Activated gamma-delta T cell (primary cell): ENCODE data around the gene TIMM10.

Experiments
- DNase-seq: peaks from one replicate; lab custom pipeline; 2025; lab: John Stamatoyannopoulos, UW

TIMM10 gene

DNA sequence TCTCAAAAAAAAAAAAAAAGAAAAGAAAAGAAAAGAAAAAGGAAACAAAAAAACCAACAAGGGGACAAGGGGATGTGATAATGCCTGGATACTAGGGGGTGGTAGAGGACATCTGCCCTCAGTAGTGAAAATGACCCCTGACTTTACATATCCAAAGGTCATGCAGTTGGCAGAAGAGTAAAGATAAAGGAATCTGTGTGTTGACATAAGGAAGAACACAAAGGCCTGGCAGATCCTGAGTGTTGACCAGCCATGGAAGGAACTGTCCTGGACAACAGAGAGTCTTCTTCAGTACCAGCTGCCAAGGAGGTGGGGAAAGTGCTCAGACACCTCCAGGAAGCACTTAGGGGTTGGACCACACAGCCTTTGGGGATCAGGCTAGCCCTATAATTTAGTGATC is 27.7 kb downstream of the TIMM10 start:
- no peak for DNase-seq

DNA sequence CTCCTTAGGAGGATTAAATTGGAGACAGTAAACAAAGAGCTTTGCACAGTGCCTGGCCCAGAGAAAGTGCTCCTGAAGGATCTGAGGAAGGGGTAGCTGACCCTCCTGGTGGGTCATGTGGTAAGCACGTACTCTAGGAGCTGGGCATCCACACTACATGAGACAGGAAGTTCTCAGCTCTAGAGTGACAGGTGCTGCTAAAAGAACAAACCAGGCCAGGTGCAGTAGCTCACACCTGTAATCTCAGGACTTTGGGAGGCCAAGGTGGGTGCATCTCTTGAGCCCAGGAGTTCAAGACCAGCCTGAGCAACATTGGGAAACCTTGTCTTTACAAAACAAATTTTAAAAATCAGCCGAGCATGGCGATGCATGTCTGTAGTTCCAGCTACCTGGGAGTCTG is 28.2 kb downstream of the TIMM10 start:
- DNase-seq, result no peak

DNA sequence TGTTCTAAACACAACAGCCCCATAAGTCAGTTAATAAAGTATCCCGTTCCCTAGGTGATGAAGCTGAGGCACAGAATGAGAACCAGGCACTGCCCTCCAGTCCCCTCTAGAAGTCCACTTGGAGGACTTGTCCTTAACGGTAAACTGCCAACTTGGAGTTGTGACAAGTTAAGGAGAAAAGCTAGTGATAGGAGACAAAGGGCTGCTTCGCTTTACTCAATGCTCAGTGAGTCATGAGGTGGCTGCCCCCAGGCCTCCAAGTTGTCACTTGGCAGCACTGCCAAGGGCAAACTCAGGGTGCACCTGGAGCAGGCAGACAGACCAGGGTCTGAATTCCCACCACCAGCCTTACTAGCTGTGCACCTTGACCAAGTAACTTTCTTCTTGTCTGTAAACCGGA is 28.6 kb downstream of the TIMM10 start:
- DNase-seq, result no peak

DNA sequence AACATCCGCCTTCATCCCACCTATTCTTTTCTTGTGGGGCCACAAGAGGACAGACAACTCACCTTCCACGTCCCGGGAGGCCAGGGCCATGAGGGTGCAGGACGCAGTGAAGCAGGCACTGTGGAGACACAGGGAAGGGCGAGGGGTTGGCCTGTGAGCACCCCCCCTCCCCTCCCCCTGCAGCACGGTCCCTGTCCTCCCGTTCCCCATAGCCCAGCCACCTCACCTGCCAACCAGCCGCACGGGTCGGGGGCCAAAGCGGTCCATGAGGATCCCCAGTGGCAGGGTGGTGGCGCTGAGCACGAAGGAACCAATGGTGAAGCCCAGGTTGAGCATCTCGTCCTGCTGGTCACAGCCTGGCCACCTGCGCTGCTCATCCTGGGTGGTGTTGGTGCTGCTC is 29.6 kb downstream of the TIMM10 start:
- no peak for DNase-seq

DNA sequence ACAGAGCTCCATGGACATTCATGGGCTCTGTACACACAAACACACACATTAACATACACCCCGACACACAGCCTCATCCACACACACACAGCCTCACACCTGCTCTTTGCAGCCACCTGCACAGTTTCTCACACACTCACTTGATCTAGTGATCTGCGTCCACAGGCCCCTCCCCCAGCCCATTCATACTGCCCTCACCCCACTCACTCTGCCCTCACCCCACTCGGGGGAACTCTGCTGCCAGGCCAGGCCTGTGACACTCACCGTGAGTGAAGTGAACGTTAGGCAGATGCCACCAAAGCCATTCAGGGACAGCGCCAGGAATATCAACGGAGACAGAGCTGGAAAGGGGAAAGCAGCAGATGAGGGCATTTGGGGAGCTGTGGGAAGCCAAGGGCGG is 30.0 kb downstream of the TIMM10 start:
- DNase-seq, result no peak

DNA sequence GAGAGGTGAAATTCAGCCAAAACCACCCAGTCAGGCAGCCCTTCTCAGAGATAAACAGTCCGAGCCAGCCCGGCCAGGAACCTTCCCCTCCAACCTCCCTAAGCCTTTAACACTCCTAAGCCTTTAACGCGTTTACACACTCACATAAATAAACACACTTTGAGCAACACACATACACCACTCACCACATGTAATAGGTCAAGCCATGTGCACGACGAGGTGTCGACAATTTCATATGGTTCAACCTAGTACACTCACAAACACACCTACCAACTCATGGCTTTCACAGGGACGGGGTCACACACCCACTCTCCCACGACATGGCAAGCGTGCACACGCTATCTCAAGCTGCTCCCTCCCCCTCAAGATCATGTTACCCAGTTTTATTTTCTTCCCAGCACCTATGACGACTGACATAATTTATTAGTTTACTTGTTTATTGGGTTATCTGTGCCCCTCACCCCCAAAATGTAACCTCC is 30.5 kb downstream of the TIMM10 start:
- DNase-seq, result no peak

DNA sequence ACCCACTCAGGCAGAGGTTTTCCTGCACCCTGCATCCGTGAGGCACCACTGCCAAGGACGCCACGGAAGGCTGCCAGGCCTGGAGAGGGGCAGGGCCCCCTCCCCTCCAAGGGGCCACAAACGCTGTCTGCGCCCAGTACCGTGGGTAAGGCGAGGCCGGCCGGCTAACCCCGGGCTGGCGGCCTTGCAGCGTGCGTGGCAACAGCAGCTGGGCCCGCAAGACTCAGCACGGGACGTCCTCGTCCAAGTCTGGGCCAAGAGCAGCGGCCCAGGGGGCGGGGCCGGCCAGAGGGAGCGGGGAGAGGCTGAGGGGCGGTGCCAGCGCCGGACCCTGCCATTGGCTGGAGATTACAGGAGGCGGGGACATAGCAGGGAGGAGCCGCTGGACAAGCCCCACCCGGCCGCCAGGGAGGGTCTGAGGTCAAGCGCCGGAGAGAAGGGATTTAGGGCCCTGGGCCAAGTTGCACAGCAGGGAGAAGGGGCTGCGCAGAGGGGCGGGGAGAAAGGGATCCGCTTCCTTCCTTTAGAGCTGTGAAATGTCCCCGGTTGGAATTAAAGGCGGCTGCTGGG is 31.1 kb downstream of the TIMM10 start:
- DNase-seq, result no peak

DNA sequence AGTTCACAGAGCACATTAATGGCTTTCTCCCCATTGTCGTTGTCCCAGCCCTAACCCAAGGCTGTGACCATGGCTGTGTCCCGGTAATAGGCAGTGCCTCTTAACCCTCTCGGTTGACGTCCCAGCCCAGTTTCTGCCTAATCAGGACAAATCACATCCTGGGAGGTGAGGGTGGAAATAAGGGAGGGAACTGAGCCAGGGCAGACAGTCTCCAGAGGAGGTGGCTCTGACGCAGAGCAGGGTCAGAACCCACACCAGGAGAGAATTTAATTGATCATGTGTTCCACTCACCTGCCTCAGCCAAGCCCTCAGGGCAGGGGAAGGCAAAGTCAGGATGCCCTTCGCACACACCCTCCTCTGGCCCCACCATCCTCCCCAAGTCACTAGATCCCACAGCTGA is 32.0 kb downstream of the TIMM10 start:
- no peak for DNase-seq

DNA sequence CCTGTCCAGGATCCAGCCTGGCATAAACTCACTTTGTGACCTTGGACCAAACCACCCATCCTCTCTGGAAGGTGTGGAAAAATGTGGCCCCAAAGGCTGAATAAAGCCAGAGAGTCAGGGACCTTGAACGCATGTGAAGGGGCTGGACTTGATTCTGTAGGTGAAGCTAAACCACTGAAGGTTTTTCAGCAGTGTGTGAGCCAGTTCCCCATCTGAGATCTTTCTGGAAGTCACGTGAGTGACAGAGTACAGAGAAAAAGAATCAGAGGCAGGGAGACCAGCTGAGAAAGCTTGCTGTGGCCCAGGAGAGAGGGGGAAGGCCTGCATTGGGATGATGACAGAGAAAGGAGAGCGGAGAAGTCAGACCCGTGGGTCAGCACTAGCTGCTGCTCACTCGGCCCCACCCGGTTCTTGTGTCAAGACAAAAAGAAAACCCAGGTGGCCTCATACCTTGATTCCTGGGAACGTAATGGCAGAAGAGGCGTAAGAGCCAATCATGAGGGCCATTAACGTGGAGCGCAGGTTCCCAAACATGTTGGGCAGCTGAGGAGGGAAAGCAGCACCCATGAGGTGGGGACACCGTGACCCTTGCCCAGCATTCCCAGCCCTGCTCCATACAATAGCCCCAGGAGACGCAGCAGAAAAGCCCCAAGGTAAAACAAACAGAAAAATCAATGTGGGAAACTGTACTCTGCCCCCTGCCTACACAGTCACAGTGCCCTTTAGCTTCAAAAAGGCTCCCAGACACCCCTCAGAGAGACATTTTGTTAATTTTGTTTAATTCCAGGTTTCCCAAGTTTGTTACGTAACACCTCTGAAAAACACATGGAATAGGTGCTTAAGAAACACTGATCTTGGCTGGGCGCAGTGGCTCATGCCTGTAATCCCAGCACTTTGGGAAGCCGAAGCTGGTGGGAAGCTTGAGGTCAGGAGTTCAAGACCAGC is 33.0 kb downstream of the TIMM10 start:
- no peak for DNase-seq

DNA sequence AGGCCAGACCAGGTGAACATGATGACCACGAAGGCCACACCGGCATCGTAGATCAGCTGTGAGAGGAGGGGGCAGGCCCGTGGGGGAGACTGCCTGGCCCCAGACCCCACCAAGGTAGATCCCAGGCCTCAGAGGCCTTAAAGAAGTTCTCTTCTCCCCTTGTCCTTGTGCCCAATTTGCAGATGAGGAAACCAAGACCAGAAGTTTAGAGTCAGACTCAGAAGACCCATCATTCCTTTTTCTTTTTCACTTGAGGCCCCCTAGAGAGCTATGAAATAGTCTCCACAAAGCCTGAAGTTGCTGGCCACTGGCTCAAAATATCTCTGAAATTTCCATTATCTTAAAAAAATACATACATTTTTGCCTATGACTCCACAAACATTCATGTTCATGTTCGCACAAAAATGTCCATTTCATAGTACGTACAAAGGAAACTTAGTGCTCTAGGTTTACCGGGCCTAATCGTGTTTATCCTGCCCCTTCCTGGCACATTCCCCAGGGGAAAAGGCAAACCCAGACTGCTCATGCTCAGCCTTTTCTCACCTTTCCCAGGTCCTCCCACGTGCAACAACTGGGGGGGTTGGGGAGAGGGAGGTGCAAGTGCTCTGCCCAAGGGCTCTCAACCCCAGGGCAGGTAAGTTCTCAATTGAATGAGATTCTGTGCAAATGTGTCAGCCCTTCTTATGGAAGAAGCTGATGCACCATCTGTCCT is 34.3 kb downstream of the TIMM10 start:
- DNase-seq, result no peak

DNA sequence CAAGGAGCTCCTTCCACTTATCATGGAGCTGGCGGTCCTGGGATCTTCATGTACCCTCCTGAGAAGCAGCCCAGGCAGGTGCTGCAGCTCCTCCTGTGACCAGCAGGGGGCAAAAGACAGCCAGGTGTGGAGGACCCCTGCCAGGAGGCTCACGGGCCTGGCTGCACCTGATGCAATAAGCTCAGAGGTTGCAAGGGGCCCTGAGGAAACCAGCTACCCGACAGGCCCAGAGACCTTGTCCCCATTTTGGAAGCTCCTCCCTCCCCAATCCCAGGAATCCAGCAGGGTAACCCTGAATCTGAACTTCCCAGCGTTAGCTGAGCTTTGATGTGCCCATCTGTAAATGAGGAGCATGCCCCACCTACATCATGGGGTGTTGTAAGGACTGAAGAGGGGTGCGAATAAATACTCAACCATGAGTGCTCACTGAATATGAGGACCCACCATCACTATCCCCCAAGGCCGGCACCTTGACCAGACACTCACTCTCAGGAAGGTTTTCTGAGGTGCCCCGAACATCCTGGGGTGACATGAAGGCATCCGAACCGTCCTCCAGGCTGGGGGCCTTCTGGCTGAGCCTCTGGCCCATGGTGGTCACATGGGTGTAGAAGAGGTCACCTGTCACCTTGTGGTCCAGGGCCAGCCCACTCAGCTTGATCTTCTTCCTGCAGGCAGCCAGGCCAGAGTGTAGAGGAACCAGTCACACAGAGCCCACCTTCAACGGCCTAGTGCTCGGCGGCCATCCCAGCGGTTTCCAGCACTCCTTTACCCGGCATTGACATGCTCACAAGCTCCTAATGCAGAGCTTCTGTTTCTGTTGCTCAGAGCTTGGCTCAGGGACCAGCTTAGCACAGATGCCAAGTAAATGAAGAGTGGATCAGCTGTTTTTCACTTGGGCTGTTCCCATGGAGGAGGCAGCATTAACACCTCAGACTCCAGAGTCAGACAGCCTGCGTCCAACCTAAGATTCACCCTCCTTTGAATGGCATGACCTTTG is 36.7 kb downstream of the TIMM10 start:
- DNase-seq, result no peak

DNA sequence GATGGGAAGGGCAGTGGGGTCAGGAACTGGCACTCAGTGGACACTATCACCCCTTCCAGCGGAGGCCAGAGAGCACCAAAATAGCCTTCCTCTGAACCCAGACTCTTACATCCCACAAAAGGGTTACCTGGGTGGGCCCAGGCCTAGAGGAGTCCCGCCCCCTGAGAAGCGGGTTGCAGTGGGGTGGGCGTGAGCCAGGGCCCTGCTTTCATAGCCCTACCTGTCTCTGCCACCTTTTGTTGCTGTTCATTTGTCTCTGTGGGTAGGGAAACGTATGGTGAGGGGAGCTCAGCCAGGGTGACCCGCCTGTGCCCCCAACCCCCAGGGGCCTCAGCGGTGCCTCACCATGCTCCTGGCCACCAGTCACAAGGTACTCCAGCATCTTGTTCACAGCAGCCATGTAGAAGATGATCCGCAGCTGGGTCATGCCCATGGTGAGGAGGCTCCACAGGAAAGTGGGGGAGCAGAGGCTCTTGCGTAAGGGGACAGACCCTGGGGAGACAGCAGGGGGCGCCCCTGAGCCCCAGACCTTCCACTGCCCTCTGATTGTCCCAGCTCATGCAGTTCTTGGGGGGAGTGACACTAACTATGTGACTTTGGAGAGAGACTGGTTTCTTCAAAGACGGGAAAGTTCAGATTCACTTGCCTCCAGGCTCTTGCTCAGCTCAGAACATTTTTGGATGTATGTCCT is 39.0 kb downstream of the TIMM10 start:
- no peak for DNase-seq

DNA sequence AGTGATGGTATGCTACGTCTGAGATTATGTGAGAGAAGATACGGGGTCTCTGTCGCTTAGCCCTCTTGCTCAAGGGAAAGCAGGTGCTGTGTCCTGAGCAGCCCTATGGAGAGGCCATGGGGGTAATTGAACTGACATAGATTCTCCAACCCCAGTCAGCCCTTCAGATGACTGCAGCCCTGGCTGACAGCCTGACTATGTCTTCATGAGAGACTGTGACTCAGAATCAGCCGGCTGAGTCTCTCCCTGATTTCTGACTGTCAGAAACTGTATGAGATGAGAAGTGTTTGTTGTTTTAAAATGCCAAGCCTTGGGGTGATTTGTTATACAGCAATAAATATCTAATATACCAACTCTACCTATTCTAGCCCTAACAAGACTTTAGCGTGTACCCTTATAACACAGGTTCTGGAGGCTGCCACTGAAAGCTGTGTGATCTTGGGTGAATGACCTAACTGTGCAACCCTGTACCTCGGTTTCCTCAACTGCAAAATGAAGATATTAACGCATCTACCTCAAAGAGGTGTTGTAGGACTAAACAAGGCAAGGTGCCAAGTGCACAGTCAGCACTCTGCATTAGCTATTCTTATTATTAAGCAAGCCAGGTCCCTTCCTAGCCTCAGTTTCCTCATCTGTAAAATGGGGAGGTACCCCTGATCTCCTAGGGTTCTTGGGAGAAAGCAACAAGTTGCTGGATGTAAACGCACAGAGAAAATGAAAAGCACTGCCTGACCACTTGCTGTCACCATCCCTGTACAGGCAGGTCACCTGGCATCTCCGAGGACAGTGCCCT is 39.9 kb downstream of the TIMM10 start:
- DNase-seq, result no peak

DNA sequence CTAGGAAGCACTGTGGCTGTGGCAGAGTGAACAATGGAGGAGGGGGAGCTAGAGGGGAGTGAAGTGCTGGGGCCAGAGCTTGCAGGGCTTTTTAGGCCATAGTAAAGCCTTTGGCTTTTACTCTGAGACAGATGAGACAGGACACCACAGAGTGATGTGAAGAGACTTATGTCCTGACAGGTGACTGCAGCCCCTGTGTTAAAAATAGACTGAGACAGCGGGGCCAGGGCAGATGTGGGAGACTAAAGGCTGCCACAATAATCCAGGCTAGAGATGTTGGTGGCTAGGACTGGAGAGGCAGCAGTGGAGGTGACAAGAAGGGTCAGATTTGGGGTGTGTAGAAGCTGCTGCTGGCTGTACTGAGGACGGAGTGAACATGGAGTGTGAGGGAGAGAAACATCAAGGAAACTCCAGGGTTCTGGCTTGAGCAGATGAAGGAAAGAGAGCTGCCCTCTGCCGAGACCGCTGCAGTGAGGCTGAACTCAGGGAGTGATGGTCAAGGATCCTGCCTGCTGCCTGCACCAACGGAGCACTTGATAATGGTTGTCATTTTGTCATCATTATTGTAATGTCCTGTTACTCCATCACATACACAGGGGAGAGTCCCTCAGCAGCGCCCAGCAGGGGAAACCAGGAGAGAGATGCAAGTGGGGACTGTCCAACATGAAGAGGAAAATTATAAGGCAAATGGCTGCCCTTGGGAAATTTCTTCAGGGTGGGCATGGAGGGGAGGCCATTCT is 42.5 kb downstream of the TIMM10 start:
- DNase-seq, result no peak

DNA sequence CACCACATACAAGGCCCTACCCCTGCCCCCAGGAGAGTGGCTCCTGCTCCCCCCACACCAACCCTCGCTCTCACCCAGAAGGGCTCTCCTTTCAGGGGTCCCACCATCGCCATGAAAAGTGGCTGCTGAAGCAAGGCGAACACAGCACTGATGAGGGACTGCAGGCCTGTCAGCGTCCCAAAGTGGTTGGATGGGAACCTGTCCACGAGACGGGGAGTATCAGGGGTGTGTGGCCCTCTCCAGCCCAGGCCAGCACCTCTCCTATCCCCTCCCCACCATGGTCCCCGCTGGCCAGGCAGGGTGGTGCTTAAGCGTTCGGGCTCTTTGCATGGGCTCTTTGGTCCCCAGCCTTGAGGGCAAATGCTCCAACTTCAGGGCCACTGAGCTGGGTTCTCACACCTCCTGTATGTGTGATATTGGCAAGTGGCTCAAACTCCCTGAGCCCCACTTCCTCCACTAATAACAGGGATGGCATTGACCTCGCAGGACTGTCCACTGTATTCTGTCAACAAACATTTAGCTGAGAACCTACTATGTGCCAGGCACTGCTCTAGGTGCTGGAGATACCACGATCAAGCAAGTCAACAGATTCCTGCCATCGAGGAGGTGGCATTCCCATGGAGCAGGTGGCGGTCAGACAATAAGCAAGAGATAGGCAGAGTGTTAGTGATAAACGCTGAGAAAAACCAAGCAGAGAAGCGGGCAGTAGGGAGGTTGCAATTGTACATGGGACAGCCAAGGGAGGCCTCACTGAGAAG is 43.4 kb downstream of the TIMM10 start:
- DNase-seq, result no peak

DNA sequence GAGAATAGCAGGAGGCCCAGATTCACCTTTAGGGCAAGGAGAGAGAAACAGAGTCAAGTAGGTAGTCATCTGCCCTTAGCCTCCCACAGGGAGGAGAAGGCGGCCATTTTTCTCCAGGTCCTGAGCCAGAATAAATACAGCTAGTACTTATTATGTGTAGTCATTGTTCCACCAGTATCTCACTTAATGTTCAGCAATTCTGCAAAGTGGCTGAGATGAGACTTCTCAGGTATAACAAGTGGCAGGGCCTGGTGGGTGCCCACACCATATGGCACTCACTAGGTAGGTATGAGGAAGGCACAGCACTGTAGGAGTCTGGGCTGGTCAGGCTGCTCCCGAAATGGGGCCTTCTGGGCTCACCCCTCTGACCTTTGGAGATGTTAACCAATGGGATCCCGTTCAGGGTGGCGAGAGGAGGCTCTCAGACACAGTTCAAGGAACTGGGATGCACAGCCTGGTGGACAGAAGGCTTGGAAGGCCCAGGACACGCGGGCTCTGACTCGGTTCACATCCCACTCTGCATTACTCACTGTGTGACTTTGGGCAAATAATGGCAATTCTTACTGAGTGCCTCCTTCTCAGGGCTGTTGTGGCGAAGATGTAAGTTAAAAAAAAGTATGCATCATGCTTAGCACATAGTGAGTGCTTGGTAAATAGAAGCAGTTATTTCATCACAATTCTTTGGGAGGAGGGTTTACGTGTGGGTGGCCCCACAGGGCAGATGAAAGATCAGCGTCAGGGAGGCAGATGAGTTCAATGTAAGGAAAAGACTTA is 45.1 kb downstream of the TIMM10 start:
- DNase-seq, result no peak

DNA sequence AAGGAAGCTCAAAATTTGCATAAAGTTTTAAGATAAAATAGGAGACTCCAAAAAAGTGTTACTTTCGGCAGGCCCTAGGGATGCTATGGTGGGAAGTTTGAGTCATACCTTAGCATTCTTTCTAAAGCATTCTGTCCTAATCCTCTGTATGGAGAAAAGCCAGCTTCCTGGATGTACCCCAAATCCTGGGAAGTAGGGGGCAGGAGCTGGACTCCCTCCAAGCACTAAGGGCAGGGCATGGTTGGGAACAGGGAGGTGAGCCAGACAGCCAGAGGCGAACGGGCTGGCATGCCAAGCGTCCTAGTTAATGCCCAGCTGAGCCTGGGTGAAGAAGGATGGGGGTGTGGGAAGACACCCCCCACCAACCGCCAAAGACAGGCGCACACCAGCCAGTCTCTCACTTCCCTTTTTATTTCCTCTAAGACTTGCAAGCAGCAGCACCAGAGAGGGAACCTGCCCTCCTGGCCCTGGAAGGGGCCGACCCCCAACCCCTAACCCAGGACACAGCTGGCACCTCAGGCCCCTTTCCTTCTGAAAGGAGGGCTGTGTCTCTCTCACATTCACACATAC is 46.3 kb downstream of the TIMM10 start:
- DNase-seq, result no peak

DNA sequence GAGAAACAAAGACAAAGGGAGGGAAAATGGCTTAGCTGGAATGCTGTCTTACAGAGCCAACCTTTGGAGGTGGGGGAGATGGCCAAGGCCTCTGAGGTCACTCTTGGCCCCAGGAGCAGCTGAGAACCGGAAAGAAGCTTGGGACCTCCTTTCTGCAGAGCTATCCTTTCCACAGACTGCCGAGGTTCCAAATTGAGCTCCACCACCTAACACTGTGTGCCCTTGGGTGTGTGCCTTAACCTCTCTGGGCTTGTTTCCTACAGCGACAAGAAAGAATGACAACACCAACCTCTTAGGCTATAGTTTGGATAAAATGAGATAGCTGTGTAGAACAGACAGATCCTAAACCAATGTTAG is 47.0 kb downstream of the TIMM10 start:
- no peak for DNase-seq
